Measurements from ENCODE around the gene C1GALT1.

Gene C1GALT1

GRCh38 chr7:7226407-7226806, 44.1 kb downstream of the C1GALT1 start:
- no peak overlapping the region for H3K4me3 ChIP-seq (ENCODE audit: low read length)
- TF ChIP-seq, protein P1, sequence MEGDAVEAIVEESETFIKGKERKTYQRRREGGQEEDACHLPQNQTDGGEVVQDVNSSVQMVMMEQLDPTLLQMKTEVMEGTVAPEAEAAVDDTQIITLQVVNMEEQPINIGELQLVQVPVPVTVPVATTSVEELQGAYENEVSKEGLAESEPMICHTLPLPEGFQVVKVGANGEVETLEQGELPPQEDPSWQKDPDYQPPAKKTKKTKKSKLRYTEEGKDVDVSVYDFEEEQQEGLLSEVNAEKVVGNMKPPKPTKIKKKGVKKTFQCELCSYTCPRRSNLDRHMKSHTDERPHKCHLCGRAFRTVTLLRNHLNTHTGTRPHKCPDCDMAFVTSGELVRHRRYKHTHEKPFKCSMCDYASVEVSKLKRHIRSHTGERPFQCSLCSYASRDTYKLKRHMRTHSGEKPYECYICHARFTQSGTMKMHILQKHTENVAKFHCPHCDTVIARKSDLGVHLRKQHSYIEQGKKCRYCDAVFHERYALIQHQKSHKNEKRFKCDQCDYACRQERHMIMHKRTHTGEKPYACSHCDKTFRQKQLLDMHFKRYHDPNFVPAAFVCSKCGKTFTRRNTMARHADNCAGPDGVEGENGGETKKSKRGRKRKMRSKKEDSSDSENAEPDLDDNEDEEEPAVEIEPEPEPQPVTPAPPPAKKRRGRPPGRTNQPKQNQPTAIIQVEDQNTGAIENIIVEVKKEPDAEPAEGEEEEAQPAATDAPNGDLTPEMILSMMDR (IDR thresholded peaks at IDR 0.05; ENCODE audit: insufficient read depth, low read depth, low read length, missing control alignments) = no peak
- DNase-seq (ENCODE audit: low read depth) = no peak

- TF ChIP-seq, protein P1 (IDR thresholded peaks at IDR 0.05; ENCODE audit: insufficient read depth, low read depth, low read length, missing control alignments) = no peak
- DNase-seq (ENCODE audit: low read depth) = peak; percentile 1
- no peak overlapping the region for H3K4me3 ChIP-seq (ENCODE audit: low read length)
Observed at GRCh38 chr7:7228472-7228871, 46.1 kb downstream of the C1GALT1 start.

- DNase-seq (ENCODE audit: low read depth) = no peak
- no peak overlapping the region for H3K4me3 ChIP-seq (ENCODE audit: low read length)
- TF ChIP-seq, protein P1 (IDR thresholded peaks at IDR 0.05; ENCODE audit: insufficient read depth, low read depth, low read length, missing control alignments) = no peak
Observed at GRCh38 chr7:7228967-7229366, 46.6 kb downstream of the C1GALT1 start.

GRCh38 chr7:7231000-7231399, 48.7 kb downstream of the C1GALT1 start:
- H3K4me3 ChIP-seq (ENCODE audit: low read length) = no peak overlapping the region
- TF ChIP-seq, protein P1 (IDR thresholded peaks at IDR 0.05; ENCODE audit: insufficient read depth, low read depth, low read length, missing control alignments) = no peak
- DNase-seq (ENCODE audit: low read depth) = no peak

DNA sequence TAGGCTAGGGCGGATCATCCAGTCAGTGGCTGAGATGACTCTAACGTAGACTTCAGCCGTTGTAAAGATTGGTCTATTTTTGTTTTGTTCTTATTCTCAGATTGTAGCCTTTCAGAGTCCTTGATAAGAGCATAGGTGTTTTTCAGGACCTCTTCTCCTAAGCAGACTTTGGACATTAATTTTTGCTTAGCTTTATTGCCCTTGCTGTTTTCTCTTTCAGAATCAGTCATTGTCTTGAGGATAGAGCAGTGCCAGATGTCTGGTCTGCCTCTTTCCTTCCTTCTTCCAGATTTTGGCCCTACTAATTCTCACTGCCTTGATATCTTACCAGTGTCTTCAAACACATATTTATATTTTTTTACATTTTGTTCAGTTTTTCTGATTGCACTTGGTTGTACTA, 49.5 kb downstream of the C1GALT1 start:
- DNase-seq (ENCODE audit: low read depth) = no peak
- H3K4me3 ChIP-seq (ENCODE audit: low read length) = no peak overlapping the region
- TF ChIP-seq, protein P1 (IDR thresholded peaks at IDR 0.05; ENCODE audit: insufficient read depth, low read depth, low read length, missing control alignments) = no peak

DNA sequence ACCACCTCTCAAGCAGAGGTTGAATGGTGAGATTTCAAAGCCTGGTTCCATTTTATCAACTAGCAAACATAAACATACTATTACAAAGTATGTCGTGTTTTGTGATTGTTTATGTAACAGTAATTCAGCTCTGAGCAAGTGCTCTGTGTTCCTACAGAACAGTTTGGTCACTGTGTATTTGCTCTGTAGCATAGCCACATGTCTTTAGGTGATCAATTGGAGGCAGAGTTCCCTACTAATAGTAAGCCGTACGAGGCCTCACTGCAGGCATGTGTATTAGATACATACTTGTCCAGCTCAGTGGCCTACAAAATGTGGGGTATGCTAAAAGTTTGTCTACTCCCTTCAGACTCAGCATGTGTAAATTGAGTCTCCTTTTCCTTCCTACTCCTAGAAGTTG, 53.0 kb downstream of the C1GALT1 start:
- no peak for DNase-seq (ENCODE audit: low read depth)
- TF ChIP-seq, protein P1 (IDR thresholded peaks at IDR 0.05; ENCODE audit: insufficient read depth, low read depth, low read length, missing control alignments) = no peak
- H3K4me3 ChIP-seq (ENCODE audit: low read length) = no peak overlapping the region

GRCh38 chr7:7236041-7236440, 53.7 kb downstream of the C1GALT1 start:
- no peak overlapping the region for H3K4me3 ChIP-seq (ENCODE audit: low read length)
- TF ChIP-seq, protein P1 (IDR thresholded peaks at IDR 0.05; ENCODE audit: insufficient read depth, low read depth, low read length, missing control alignments) = no peak
- DNase-seq (ENCODE audit: low read depth) = peak; percentile 82
